HG02938 (cell line): Measurements from ENCODE around the gene PAH.
"Not testable (repeated sequence)": the region's sequence is repeated elsewhere in the genome, so short reads cannot be mapped to it uniquely, and the experiment has no call there.

Experiments
- ATAC-seq: cut with Tn5 transposase; IDR thresholded peaks from one replicate; pipeline ENCODE4 v1.9.1; 2021; ENCODE audit warnings: mild to moderate bottlenecking, moderate library complexity; ENCODE audit not compliant: unreplicated experiment

PAH gene

DNA sequence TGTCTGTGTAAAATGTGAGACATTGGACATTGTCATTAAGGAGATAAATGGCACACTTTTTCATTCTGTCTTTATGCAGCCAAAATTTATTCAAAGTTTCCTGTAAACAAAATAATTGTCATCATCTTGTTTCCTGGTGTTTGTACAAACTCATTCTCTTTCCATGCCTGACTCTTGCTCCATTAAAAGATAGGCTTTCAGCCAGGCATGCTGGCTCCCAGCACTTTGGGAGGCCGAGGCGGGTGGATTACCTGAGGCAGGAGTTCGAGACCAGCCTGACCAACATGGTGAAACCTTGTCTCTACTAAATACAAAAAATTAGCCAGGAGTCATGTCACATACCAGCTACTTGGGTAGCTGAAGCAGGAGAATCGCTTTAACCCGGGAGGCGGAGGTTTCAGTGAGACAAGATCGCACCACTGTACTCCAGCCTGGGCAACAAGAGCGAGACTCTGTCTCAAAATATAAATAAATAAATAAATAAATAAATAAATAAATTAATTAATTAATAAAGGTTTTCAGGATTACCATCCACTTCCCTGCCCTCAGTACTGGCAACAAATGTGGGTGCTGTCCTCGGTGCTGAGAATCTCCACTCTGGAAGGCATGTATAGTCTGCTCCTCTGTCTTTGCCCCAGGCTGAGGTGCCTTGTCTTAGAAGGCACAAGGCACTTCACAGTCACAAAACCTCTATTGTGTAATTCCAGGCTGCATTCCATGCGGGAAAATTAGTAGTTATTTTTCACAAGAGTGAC lies 83.2 kb downstream of the PAH start:
- ATAC-seq, result no peak

- ATAC-seq, result not testable (repeated sequence)
Observed at GRCh38 chr12:102832826-102833225, 84.2 kb downstream of the PAH start.

DNA sequence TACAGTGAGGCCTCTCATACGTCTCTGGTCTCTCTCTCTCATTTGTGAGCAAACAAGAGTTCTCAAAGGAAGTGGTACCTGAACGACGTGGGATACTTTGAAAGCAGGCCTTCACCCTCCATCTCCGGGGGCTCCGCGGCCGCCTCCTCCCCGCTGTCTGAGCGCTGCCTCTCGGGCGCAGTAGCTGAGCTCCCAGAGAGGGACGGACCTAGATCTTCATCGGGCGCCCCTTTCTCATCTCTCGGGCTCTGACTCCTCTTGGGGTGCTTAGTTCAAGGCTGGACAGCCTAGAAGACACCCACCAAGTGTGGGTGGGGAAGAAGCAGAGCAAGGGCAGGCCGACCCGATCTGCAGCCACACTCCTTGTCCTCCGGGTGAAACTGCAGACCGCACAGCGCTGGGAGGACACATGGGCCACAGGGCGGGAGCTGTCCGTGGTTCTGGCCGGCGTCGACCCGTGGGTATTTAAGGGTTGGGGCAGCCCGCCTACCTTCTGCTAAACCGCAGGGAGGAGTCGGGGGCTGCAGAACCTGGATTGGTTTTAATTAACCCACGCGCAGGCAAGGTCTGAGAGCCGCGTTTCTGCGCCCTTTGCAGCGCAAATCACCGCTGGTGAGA lies 92.7 kb downstream of the PAH start:
- no peak for ATAC-seq

DNA sequence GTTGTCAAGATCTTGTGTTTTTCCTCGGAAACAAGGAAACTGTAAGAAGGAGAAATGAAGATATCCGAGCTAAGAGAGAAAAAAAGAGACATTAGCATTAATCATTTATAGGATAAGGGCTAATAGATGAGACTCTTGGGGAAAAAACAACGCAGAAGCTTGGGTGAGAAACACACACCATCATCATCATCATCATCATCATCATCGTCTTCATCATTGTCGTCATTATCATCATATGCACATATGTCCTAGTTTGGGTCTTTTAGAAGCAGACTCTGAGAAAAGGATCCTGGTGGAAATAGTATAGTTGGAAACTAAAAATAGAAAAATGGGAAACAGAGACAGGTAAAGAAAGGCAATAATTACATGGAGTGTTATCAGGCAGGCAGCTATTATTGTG lies 95.9 kb downstream of the PAH start:
- no peak for ATAC-seq

DNA sequence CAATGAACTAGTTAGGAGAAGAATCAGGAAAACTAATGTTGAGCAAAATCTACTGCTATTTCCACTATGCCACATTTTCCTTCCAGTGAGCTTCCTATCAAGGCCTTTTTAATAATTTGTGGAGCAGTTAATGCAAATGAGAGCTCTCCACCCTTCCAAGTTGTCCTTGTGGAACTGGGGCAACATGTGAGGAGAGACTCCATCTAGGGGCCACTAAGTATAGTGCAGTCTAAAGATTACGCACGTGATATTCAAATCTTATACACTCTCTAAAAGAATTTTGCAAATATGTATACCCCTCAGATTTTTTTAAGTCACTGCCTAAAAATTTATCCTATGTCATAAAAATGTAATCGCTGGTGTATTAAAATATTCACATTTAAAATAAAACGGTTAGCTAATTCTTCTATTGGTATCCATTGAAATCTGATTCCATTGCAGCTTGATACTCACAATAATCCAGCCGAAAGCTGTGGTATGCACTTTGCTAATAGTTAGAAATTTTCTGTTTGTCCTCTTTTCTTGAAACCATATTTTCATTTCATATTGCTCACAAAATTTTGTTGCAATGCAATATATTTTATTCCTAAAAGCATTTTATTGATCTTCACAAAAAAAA lies 100.1 kb downstream of the PAH start:
- ATAC-seq, result peak; percentile 73

- ATAC-seq, result no peak
Observed at GRCh38 chr12:102814691-102815367, 102.2 kb downstream of the PAH start.

GRCh38 chr12:102812344-102812743 lies 104.7 kb downstream of the PAH start:
- no peak for ATAC-seq

GRCh38 chr12:102811110-102811737 lies 105.8 kb downstream of the PAH start:
- ATAC-seq, result no peak

GRCh38 chr12:102808412-102808811 lies 108.6 kb downstream of the PAH start:
- no peak for ATAC-seq

DNA sequence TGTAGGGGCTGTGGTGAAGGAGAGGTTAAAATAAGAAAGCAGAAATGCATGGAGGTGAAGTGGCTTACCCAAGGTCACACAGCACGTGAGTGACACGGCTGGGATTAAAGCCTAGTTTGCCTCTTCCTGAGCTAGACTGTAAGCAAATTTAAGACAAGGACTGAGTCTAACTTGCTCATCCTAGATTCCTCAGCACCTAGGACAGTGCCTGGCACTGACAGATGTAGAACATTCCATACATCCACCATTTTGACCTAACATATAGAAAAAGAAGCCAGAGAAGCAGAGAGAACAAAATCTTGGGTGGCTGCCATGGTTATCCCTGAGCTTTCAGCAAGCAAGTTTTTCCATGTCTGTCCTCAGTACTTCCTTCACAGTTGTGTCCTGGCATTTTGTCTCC lies 110.5 kb downstream of the PAH start:
- ATAC-seq, result no peak

DNA sequence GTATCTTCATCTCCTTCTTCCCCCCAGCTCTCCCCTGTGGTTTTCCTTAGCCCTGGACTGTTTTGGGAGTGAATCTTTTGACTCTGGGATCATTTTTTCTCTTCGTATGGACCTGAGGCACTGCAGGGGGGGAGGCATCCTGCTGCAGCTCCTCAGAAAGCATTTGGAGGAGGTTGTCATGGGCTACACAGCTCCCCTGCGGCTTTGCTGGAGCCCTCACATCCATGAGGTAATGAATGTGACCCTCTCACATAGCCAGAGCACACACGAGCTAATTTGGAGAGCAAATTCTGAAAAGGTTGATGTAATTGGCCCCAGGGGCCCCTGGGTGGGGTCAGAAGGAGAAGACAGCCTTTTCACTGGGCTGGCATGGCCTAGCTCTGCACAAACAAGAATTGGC lies 110.9 kb downstream of the PAH start:
- ATAC-seq, result no peak

GRCh38 chr12:102800565-102800964 lies 116.5 kb downstream of the PAH start:
- ATAC-seq, result no peak

- no peak for ATAC-seq
Observed at GRCh38 chr12:102799229-102799628, 117.8 kb downstream of the PAH start.

- ATAC-seq, result no peak
Observed at GRCh38 chr12:102797528-102797927, 119.5 kb downstream of the PAH start.

GRCh38 chr12:102793921-102794320 lies 123.1 kb downstream of the PAH start:
- no peak for ATAC-seq
